ENCODE results near the gene ADD2.

GRCh38 chr2:70691497-70692140 is 76.4 kb downstream of the ADD2 start:
- no peak for TF ChIP-seq GATA1 (IDR thresholded peaks at IDR 0.05; ENCODE audit: low read depth, low read length)
- TF ChIP-seq POLR2A (IDR thresholded peaks at IDR 0.05; ENCODE audit: low read length), result no peak

All from erythroblast (primary cell).